Mucosa of descending colon (tissue), 3 donors: ENCODE measurements around the gene LIPM. TPM values are rescaled to one million over a fixed set of nuclear protein-coding genes. Genes with fewer than 3 reads are reported as not detected.
A peak's percentile ranks its signal among the peaks of the same experiment; 100 is the strongest.

ENCODE experiments used
- ATAC-seq: fragments of 200-7000 bp; cut with Tn5 transposase; one replicate; pipeline ENCODE4 v1.9.1; 2020; ENCODE audit warnings: mild to moderate bottlenecking, moderate library complexity
- DNase-seq, 3 donors: peaks; one replicate each; pipeline ENCODE4 v3.0.0-alpha.2; 2020
- H3K36me3 ChIP-seq: fragments of 200-600 bp; one replicate; pipeline ENCODE4 v1.8.0; 2021; ENCODE audit warnings: low read depth, mild to moderate bottlenecking
- H3K4me1 ChIP-seq: fragments of 200-600 bp; one replicate; pipeline ENCODE4 v1.8.0; 2021; ENCODE audit warnings: low read depth, mild to moderate bottlenecking
- H3K4me3 ChIP-seq: fragments of 200-600 bp; one replicate; pipeline ENCODE4 v1.8.0; 2021; ENCODE audit warnings: mild to moderate bottlenecking
- H3K9me3 ChIP-seq: fragments of 200-600 bp; one replicate; pipeline ENCODE4 v1.8.0; 2021; ENCODE audit warnings: mild to moderate bottlenecking
- intact Hi-C, 2 donors: fragments of 100-400 bp; cut with DNase I in 1 of 2; cut with micrococcal nuclease in 1 of 2; formaldehyde crosslinking; loops; one replicate each; pipeline versions ENCODE4 v1.11.0 to v1.11.1; 2022; cut with DNase I, micrococcal nuclease
- total RNA-seq, 3 donors: library from RNA; stranded (reverse); fragmentation: NEBNext Ultra II Directional in 2 of 3; extraction: Animal tissue kit (Norgen Biotek cat#: 25700) in 2 of 3; gene quantifications; one replicate each; pipeline versions ENCODE4 v1.2.1 to v1.2.4, GENCODE V29; 2021 to 2023
- TF ChIP-seq, protein P1 (sequence below): fragments of 200-600 bp; IDR thresholded peaks from one replicate; pipeline ENCODE4 v1.8.0; 2022; ENCODE audit warnings: antibody characterized with exemption, mild to moderate bottlenecking
- donor health status: DM: no; HTN: no; CAD: no; lungs with moderate emphysema.
- donor health status: DM: no; HTN: no; CAD: no.
- donor health status: DM: no; HTN: yes; CAD: no.

Gene LIPM
- total RNA-seq, 3 donors from 2014 or later: not detected

DNA sequence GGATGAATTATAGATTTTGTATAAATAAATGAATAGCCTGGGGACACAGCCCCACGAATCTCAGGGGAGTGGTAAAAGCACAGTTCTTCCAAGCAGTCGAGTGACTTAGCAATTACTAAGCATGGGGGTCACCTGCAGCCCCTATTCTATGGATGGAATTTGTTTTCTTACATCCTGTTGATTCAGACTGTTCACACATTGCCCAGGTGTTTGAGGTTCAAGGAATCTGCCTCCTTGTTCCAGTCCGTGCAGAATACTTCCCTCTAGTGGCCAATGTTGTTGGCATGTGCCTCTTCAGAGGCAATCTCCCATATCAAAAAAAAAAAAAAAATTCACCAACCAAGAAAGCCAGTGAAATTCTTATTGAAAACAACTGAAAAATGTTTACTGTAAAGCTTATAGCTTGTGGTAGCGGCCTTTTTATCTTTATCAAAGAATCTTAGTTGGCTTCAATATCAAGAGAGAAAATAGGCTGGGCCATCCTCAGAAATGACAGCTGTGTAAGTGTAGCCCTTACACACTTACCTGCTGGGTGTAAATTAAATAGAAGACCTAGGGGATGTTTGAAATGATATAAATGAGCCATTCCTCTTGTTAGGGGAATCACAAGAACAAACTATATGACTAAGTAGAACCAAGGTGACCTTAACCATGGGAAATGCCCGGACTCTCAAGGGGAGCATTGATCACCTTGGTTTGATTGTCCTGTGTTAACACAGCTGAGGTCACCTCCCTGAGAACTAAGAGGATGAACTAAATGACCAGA, 7.8 kb downstream of the LIPM start:
- H3K36me3 ChIP-seq: no peaks in the 10 kb centered on the region
- DNase-seq: peak in 1 of 3 donors; percentile 63
- ATAC-seq: peak; percentile 81
- intact Hi-C loops: no loop called here
- TF ChIP-seq, protein P1, sequence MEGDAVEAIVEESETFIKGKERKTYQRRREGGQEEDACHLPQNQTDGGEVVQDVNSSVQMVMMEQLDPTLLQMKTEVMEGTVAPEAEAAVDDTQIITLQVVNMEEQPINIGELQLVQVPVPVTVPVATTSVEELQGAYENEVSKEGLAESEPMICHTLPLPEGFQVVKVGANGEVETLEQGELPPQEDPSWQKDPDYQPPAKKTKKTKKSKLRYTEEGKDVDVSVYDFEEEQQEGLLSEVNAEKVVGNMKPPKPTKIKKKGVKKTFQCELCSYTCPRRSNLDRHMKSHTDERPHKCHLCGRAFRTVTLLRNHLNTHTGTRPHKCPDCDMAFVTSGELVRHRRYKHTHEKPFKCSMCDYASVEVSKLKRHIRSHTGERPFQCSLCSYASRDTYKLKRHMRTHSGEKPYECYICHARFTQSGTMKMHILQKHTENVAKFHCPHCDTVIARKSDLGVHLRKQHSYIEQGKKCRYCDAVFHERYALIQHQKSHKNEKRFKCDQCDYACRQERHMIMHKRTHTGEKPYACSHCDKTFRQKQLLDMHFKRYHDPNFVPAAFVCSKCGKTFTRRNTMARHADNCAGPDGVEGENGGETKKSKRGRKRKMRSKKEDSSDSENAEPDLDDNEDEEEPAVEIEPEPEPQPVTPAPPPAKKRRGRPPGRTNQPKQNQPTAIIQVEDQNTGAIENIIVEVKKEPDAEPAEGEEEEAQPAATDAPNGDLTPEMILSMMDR: peak; percentile 50
- H3K9me3 ChIP-seq: no peaks in the 10 kb centered on the region
- H3K4me3 ChIP-seq: no peak overlapping the region
- H3K4me1 ChIP-seq: no peaks in the 10 kb centered on the region

DNA sequence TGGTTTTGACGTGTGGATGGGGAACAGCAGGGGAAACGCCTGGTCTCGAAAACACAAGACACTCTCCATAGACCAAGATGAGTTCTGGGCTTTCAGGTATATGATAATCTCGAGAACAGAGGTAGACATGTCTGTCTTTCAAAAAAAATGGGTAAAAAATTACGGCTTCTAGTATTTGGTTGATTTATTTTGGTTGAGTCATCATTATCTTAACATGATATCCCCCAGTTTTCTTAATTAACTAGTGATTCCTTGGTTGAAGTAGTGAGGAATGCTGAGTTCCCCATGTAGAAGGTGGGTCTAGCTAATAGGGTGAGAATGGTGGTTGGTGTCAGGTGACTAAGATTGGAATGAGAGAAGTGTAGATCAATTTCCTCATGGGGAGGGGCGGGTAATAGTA, 10.7 kb downstream of the LIPM start:
- Histone ChIP-seq H3K4me3 (no peak overlapping the region), H3K9me3 (no peaks in the 10 kb centered on the region), H3K4me1 (no peaks in the 10 kb centered on the region), H3K36me3 (no peaks in the 10 kb centered on the region)
- no peak for ATAC-seq
- intact Hi-C loops: no loop called here
- DNase-seq: no peak
- TF ChIP-seq, protein P1: no peak

GRCh38 chr10:88819290-88819689, 16.8 kb downstream of the LIPM start:
- TF ChIP-seq, protein P1: no peak
- DNase-seq (no peak), ATAC-seq (no peak)
- intact Hi-C loops: no loop called here
- Histone ChIP-seq H3K36me3 (no peaks in the 10 kb centered on the region), H3K9me3 (no peaks in the 10 kb centered on the region), H3K4me3 (no peak overlapping the region), H3K4me1 (no peaks in the 10 kb centered on the region)

GRCh38 chr10:88820748-88821401, 18.3 kb downstream of the LIPM start:
- H3K4me1 ChIP-seq: no peaks in the 10 kb centered on the region
- H3K36me3 ChIP-seq: no peaks in the 10 kb centered on the region
- H3K4me3 ChIP-seq: no peak overlapping the region
- DNase-seq: no peak
- intact Hi-C loops: no loop called here
- TF ChIP-seq, protein P1: no peak
- ATAC-seq: no peak
- H3K9me3 ChIP-seq: no peaks in the 10 kb centered on the region

GRCh38 chr10:88826388-88826787, 23.9 kb downstream of the LIPM start:
- intact Hi-C loops: no loop called here
- no peaks in the 10 kb centered on the region for H3K36me3 ChIP-seq
- no peaks in the 10 kb centered on the region for H3K4me1 ChIP-seq
- H3K4me3 ChIP-seq: no peak overlapping the region
- DNase-seq: no peak
- no peaks in the 10 kb centered on the region for H3K9me3 ChIP-seq
- TF ChIP-seq, protein P1: no peak
- peak; percentile 21 for ATAC-seq
